ENCODE results near the gene MAP7D3. TPM values are rescaled to one million over a fixed set of nuclear protein-coding genes. Genes with fewer than 3 reads are reported as not detected.

Gene MAP7D3
- total RNA-seq, 1 donor from 2014 or later, result 84.7 TPM

GRCh38 chrX:136227948-136228838 lies 23.0 kb downstream of the MAP7D3 start:
- Mint-ChIP-seq H3K4me3 (ENCODE audit: unreplicated experiment) (no peak overlapping the region), H3K27me3 (ENCODE audit: unreplicated experiment) (no peaks in the 10 kb centered on the region), H3K27ac (ENCODE audit: unreplicated experiment) (no peak overlapping the region), H3K4me1 (ENCODE audit: unreplicated experiment) (peaks cover 1% of the 10 kb centered on the region), H3K9me3 (ENCODE audit: unreplicated experiment) (no peaks in the 10 kb centered on the region), H3K36me3 (ENCODE audit: unreplicated experiment) (peaks cover 40% of the 10 kb centered on the region)
- TF ChIP-seq CTCF (IDR thresholded peaks at IDR 0.05), result no peak
- DNase-seq (ENCODE audit: extremely low spot score, unreplicated experiment), result no peak

GRCh38 chrX:136227074-136227473 lies 24.1 kb downstream of the MAP7D3 start:
- Mint-ChIP-seq H3K4me1 (ENCODE audit: unreplicated experiment) (peaks cover 3% of the 10 kb centered on the region), H3K27ac (ENCODE audit: unreplicated experiment) (peak overlapping the region; percentile 25)

GRCh38 chrX:136221851-136222513 lies 29.2 kb downstream of the MAP7D3 start:
- TF ChIP-seq CTCF (IDR thresholded peaks at IDR 0.05), result no peak
- no peak overlapping the region for H3K4me3 Mint-ChIP-seq (ENCODE audit: unreplicated experiment)
- no peaks in the 10 kb centered on the region for H3K9me3 Mint-ChIP-seq (ENCODE audit: unreplicated experiment)
- DNase-seq (ENCODE audit: extremely low spot score, unreplicated experiment), result no peak
- H3K27ac Mint-ChIP-seq (ENCODE audit: unreplicated experiment), result no peak overlapping the region
- no peaks in the 10 kb centered on the region for H3K27me3 Mint-ChIP-seq (ENCODE audit: unreplicated experiment)
- H3K36me3 Mint-ChIP-seq (ENCODE audit: unreplicated experiment), result peaks cover 54% of the 10 kb centered on the region
- peaks cover 9% of the 10 kb centered on the region for H3K4me1 Mint-ChIP-seq (ENCODE audit: unreplicated experiment)

More at GRCh38 chrX:136227074-136227473, 24.1 kb downstream of the MAP7D3 start:
- H3K9me3 Mint-ChIP-seq (ENCODE audit: unreplicated experiment), result no peaks in the 10 kb centered on the region
- no peak overlapping the region for H3K4me3 Mint-ChIP-seq (ENCODE audit: unreplicated experiment)
- DNase-seq (ENCODE audit: extremely low spot score, unreplicated experiment), result no peak
- H3K27me3 Mint-ChIP-seq (ENCODE audit: unreplicated experiment), result no peaks in the 10 kb centered on the region
- H3K36me3 Mint-ChIP-seq (ENCODE audit: unreplicated experiment), result peaks cover 41% of the 10 kb centered on the region
- TF ChIP-seq CTCF (IDR thresholded peaks at IDR 0.05), result no peak

GRCh38 chrX:136220951-136221350 lies 30.2 kb downstream of the MAP7D3 start:
- Mint-ChIP-seq H3K27me3 (ENCODE audit: unreplicated experiment) (no peaks in the 10 kb centered on the region), H3K4me1 (ENCODE audit: unreplicated experiment) (peaks cover 11% of the 10 kb centered on the region), H3K9me3 (ENCODE audit: unreplicated experiment) (no peaks in the 10 kb centered on the region), H3K4me3 (ENCODE audit: unreplicated experiment) (no peak overlapping the region), H3K36me3 (ENCODE audit: unreplicated experiment) (peaks cover 56% of the 10 kb centered on the region), H3K27ac (ENCODE audit: unreplicated experiment) (peak overlapping the region; percentile 76)
- no peak for DNase-seq (ENCODE audit: extremely low spot score, unreplicated experiment)
- TF ChIP-seq CTCF (IDR thresholded peaks at IDR 0.05), result no peak

GRCh38 chrX:136220540-136220939 lies 30.7 kb downstream of the MAP7D3 start:
- Mint-ChIP-seq H3K27ac (ENCODE audit: unreplicated experiment) (peak overlapping the region; percentile 76), H3K9me3 (ENCODE audit: unreplicated experiment) (no peaks in the 10 kb centered on the region), H3K4me1 (ENCODE audit: unreplicated experiment) (peaks cover 14% of the 10 kb centered on the region), H3K27me3 (ENCODE audit: unreplicated experiment) (no peaks in the 10 kb centered on the region), H3K36me3 (ENCODE audit: unreplicated experiment) (peaks cover 53% of the 10 kb centered on the region), H3K4me3 (ENCODE audit: unreplicated experiment) (no peak overlapping the region)
- no peak for TF ChIP-seq CTCF (IDR thresholded peaks at IDR 0.05)
- no peak for DNase-seq (ENCODE audit: extremely low spot score, unreplicated experiment)

Data from osteocyte (in vitro differentiated cells).